Stimulated activated memory B cell treated with anti-CD40 and anti-IgM and Interleukin-4, amounts not matched to agents 10 μg/mL and 1 μg/mL and 100 μg/mL, for 72 hours (primary cell): ENCODE measurements around the gene CDYL2.

ENCODE experiments used
- ATAC-seq: fragments of 150-1000 bp; cut with Tn5 transposase; 2 replicates; pipeline ENCODE4 v1.10.0; 2021
- H3K27ac Mint-ChIP-seq: one replicate; pipeline ENCODE4 v1.8.0; 2022; ENCODE audit warnings: mild to moderate bottlenecking, mixed read lengths
- H3K27me3 Mint-ChIP-seq: one replicate; pipeline ENCODE4 v1.8.0; 2022; ENCODE audit warnings: mixed read lengths
- H3K36me3 Mint-ChIP-seq: one replicate; pipeline ENCODE4 v1.8.0; 2022; ENCODE audit warnings: mixed read lengths
- H3K4me1 Mint-ChIP-seq: one replicate; pipeline ENCODE4 v1.8.0; 2022; ENCODE audit warnings: mixed read lengths
- H3K4me3 Mint-ChIP-seq: one replicate; pipeline ENCODE4 v1.8.0; 2022; ENCODE audit warnings: mild to moderate bottlenecking, moderate library complexity, mixed read lengths
- H3K9me3 Mint-ChIP-seq: one replicate; pipeline ENCODE4 v1.8.0; 2022; ENCODE audit warnings: mixed read lengths

Gene CDYL2

DNA sequence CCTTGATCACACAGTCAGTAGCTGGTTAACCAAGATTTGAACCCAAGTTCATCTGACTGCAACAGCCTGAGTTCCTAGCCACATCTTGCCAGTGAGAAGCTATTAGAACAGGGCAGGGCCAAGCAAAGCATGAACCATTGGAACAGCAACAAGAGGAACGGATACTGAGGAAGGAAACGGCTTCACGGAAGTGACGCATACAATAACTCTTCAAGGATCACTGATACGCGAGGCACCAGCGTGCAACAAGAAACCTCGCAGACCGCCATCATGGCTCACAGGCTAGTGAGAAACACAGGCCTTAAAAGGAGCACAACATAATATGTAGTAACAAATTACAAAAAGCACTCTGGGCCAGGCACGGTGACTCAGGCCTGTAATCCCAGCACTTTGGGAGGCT, 114.9 kb downstream of the CDYL2 start:
- H3K36me3 Mint-ChIP-seq, result peaks cover 9% of the 10 kb centered on the region
- no peak for ATAC-seq
- peaks cover 3% of the 10 kb centered on the region for H3K9me3 Mint-ChIP-seq
- H3K4me3 Mint-ChIP-seq, result no peak overlapping the region
- no peaks in the 10 kb centered on the region for H3K27me3 Mint-ChIP-seq
- H3K4me1 Mint-ChIP-seq, result peaks cover 41% of the 10 kb centered on the region
- H3K27ac Mint-ChIP-seq, result no peak overlapping the region

DNA sequence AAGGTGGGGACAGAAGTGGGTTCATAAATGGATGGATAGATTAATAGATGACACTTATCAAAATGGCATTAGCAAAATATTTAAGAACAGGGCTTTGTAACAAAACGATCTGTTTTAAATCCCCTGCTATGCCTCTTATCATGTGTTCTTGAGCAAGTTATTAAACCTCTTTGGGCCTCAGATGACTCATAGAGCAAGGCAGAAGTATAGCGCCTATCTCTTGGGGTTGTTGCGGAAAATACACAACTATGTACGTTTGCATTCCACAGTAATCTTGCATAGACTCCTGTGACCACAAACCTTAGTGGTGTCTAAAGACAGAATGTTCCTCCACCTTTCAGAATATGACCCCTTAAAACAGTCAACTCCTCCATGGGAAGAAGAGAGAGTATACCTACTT, 116.8 kb downstream of the CDYL2 start:
- Mint-ChIP-seq H3K27me3 (no peaks in the 10 kb centered on the region), H3K36me3 (peaks cover 19% of the 10 kb centered on the region), H3K27ac (no peak overlapping the region), H3K4me1 (peaks cover 26% of the 10 kb centered on the region), H3K9me3 (peaks cover 3% of the 10 kb centered on the region), H3K4me3 (no peak overlapping the region)
- ATAC-seq, result no peak

DNA sequence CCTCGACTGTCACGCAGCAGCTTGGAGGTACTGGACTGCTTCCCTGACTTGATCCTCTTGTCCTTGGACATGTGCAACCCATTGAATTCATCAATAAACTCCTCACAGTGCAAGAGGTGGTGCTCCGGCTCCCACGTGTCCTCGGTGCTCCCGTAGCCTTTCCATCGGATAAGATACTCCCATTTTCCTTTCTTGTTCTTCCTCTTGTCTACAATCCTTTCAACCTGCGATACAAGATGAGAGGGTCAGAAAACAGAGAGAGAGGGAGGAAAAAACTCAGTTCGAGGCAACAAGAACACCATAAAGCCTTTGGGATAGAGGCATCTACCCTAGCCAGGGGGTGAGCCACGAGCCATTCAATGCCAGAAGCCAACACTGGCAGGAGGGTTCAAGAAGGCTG, 119.5 kb downstream of the CDYL2 start:
- Mint-ChIP-seq H3K4me1 (peaks cover 16% of the 10 kb centered on the region), H3K9me3 (peaks cover 3% of the 10 kb centered on the region), H3K27ac (no peak overlapping the region), H3K4me3 (no peak overlapping the region), H3K27me3 (no peaks in the 10 kb centered on the region), H3K36me3 (peaks cover 20% of the 10 kb centered on the region)
- ATAC-seq, result no peak

DNA sequence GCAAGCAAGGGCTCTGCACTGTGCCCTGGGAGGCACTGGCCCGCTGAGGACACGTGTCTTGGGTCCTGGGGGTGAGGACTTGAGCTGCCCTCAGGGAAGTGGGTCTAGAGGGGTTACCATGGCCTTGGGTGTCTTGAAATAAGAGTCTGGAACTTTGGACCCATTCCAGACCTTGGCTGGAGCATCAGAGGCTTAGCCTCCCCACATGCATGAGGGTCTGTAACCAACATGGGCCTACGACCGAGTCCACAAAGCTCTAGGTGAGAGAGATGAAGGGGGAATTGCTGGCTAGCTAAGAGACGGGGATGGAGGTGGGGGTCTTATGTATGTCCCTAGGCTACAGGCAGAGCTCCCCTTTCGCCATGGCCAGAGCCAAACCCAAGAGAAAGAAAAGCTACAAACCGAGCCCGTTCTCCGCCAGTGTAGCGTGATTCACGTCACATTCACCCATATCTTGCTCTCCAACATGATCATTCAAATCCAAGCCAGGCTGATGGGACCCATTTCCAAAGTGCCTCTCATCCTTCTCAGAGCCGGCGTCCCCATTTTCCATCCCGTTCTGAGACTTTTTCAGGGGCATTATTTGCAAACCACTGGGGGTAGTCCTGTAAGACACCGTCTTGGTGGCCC, 120.1 kb downstream of the CDYL2 start:
- Mint-ChIP-seq H3K4me1 (peaks cover 13% of the 10 kb centered on the region), H3K36me3 (peaks cover 25% of the 10 kb centered on the region), H3K4me3 (no peak overlapping the region), H3K9me3 (peaks cover 3% of the 10 kb centered on the region), H3K27me3 (no peaks in the 10 kb centered on the region), H3K27ac (no peak overlapping the region)
- no peak for ATAC-seq

DNA sequence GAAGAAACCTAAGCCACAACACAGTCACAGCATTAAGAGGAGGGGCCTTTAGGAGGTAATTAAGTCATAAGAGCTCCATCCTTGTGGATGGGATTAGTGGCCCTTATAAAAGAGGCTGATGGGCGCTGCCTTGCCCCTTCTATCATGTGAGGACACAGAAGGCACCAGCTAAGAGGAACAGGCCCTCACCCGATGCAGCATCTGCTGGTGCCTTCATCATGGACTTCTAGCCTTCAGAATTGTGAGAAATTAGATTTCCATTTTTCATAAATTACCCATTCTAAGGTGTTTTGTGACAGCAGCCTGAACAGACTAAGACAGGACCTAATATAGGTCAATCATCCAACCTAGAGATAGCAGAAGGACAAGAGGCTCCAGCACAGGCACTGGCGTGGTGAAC, 120.8 kb downstream of the CDYL2 start:
- H3K4me1 Mint-ChIP-seq, result peaks cover 7% of the 10 kb centered on the region
- no peak for ATAC-seq
- no peak overlapping the region for H3K4me3 Mint-ChIP-seq
- H3K36me3 Mint-ChIP-seq, result peaks cover 25% of the 10 kb centered on the region
- no peak overlapping the region for H3K27ac Mint-ChIP-seq
- H3K9me3 Mint-ChIP-seq, result peaks cover 3% of the 10 kb centered on the region
- no peaks in the 10 kb centered on the region for H3K27me3 Mint-ChIP-seq

DNA sequence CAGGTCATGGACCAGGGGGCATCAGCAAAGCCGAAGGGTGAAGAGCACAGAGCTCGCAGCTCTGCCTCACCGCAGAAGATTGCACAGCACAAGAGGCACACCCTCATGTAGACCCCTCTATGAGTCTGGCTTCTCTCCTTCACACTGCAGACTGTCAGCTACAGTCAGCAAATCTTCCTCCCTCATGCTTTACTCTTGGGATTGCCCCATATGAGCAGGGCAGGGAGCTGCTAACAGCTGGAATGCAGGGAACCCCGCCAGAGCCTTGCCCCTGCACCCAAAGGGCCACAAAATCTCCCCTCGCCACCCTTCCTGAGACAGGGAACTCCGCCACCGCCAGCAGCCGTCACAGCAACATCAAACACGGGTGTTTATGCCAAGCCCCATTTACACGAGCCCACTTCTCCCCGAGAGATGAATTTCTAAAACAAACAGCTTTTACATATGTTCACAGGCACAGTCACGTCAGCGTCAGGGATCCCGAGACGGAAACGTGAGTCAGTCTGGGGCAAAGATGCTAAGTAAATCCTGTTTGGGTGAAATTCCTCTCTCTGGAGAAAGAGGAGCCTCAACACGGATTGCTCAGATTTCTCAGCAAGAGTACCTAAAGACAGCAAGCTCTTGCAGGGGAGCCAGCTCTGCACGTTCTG, 121.9 kb downstream of the CDYL2 start:
- Mint-ChIP-seq H3K4me3 (no peak overlapping the region), H3K4me1 (peaks cover 7% of the 10 kb centered on the region), H3K27ac (no peak overlapping the region), H3K9me3 (peaks cover 3% of the 10 kb centered on the region), H3K36me3 (peaks cover 25% of the 10 kb centered on the region), H3K27me3 (no peaks in the 10 kb centered on the region)
- ATAC-seq, result no peak

DNA sequence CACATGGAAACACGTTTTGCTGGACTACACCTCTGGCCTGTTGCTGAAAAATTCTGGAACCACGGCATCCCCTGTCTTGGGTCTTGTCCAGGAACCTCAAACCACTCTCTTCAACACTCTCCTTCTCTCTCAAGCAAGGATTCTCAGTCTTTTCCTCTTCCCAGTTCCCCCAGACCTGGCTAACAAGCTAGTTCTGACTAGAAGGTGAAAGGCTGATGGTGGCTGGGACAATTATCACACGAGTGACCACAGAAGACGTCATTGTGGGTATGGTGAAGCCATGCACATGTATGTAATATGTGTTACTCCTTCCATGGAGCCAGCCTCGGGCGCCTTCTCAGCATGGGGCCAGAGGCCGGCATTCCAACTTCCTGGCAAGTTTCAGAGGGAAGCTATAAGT, 123.0 kb downstream of the CDYL2 start:
- no peaks in the 10 kb centered on the region for H3K27me3 Mint-ChIP-seq
- no peak for ATAC-seq
- H3K27ac Mint-ChIP-seq, result no peak overlapping the region
- H3K4me1 Mint-ChIP-seq, result peaks cover 18% of the 10 kb centered on the region
- H3K9me3 Mint-ChIP-seq, result no peaks in the 10 kb centered on the region
- H3K4me3 Mint-ChIP-seq, result no peak overlapping the region
- peaks cover 25% of the 10 kb centered on the region for H3K36me3 Mint-ChIP-seq

DNA sequence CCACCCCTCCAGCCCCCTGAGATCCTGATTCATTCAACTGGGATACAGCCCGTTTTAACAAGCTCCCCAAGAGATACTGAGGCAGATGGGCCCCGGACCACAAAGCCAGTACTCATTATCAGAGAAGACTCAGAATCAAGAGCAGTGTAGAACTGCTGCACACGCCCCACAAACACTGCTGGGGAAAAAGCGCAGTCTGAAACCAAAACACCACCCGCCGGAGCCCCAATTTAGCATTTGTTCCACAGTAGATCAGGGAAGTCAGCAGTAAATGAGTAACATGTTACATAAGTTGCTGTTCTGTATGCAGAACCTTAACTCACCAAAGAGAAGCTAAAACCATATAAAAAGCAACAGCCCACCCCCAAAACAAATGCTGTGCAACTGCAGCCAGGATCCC, 123.6 kb downstream of the CDYL2 start:
- no peaks in the 10 kb centered on the region for H3K9me3 Mint-ChIP-seq
- peaks cover 24% of the 10 kb centered on the region for H3K4me1 Mint-ChIP-seq
- H3K27me3 Mint-ChIP-seq, result no peaks in the 10 kb centered on the region
- H3K36me3 Mint-ChIP-seq, result peaks cover 25% of the 10 kb centered on the region
- H3K27ac Mint-ChIP-seq, result no peak overlapping the region
- H3K4me3 Mint-ChIP-seq, result no peak overlapping the region
- ATAC-seq, result no peak

DNA sequence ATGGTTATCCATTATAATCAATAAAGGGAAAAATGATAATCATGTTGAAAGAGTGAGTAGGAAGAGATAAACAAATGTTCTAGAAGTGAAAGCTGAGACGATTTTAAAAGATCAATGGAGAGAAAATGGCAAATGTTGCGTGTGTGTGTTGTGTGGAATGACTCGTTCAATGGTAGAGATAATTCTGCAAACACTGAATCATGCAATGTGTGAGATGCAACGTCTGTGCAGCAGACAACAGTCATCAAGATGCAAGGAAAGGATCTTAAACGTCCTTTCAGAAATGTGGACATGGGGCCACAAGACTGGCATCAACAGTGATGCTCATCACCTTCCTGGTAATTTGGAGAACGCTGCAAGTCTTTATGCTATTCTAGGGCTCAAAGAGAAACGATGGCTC, 124.4 kb downstream of the CDYL2 start:
- Mint-ChIP-seq H3K27ac (no peak overlapping the region), H3K36me3 (peaks cover 25% of the 10 kb centered on the region), H3K27me3 (no peaks in the 10 kb centered on the region), H3K4me3 (no peak overlapping the region), H3K9me3 (no peaks in the 10 kb centered on the region), H3K4me1 (peaks cover 32% of the 10 kb centered on the region)
- no peak for ATAC-seq

DNA sequence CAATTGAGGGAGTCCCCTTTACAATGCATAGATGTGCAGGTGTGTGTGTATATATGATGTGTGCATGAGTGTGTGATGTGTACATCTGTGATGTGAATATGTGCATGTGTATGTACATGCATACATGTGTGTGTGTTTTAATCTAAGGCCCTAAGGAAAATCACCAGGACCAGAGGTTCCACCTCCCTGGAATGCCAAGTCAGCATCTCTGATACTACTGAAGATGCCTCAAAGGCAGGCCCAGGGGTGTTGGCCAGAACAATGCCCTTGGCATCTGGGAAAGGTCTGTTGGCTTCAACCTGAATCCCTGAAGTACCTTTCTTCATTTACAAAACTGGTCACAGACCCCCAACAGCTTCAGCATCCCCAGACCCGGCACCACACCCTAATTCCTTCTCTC, 129.5 kb downstream of the CDYL2 start:
- Mint-ChIP-seq H3K4me3 (no peak overlapping the region), H3K9me3 (peaks cover 3% of the 10 kb centered on the region), H3K4me1 (peaks cover 59% of the 10 kb centered on the region), H3K27ac (no peak overlapping the region), H3K36me3 (peaks cover 9% of the 10 kb centered on the region), H3K27me3 (no peaks in the 10 kb centered on the region)
- ATAC-seq, result no peak

DNA sequence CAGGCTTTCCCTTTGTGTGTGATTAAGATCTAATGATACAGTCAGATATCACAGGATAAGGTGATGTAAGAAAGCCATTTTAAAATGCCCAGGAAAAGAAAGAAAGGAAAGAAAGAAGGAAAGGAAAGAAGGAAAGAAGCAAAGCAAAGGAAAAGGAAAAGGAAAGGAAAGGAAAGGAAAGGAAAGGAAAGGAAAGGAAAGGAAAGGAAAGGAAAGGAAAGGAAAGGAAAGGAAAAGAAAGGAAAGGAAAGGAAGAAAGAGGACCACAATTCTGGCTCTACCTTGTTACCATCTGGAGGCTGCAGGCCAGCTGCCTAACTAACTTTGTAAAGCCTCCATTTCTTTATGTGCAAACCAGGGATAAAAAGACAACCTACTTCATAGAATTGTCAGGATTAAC, 132.0 kb downstream of the CDYL2 start:
- peaks cover 5% of the 10 kb centered on the region for H3K36me3 Mint-ChIP-seq
- no peak for ATAC-seq
- no peak overlapping the region for H3K27ac Mint-ChIP-seq
- H3K4me1 Mint-ChIP-seq, result peaks cover 68% of the 10 kb centered on the region
- H3K27me3 Mint-ChIP-seq, result no peaks in the 10 kb centered on the region
- peaks cover 4% of the 10 kb centered on the region for H3K9me3 Mint-ChIP-seq
- no peak overlapping the region for H3K4me3 Mint-ChIP-seq

DNA sequence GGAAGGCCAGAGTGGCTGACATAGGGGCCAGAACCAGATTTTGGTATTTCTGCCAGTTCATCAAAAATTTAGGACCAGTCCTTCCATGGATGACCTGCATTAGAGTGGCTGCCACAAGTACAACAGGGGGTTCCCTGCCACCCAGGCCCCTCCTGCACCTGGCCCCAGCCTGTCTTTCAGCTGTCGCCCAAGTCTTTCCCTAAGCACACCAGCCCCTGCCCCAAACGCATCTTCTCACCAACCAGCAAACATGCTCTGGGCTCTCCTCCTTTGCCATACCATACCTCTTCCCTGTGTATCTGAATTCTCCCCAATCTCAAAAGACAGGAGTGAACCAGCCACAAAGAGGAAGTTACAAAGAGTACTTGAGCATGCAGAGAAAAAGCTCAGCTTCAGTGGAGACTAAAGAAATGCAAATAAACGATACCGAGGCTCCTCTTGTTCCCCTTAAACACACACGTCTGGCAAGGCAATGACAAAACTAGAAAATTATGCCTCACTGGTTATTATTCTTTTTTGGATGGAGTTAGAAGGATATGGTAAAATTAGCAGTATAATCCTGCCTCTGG, 133.0 kb downstream of the CDYL2 start:
- Mint-ChIP-seq H3K36me3 (peaks cover 5% of the 10 kb centered on the region), H3K4me1 (peaks cover 58% of the 10 kb centered on the region), H3K27ac (peak overlapping the region; percentile 7), H3K4me3 (no peak overlapping the region), H3K9me3 (peaks cover 4% of the 10 kb centered on the region), H3K27me3 (no peaks in the 10 kb centered on the region)
- ATAC-seq, result peak; percentile 84

DNA sequence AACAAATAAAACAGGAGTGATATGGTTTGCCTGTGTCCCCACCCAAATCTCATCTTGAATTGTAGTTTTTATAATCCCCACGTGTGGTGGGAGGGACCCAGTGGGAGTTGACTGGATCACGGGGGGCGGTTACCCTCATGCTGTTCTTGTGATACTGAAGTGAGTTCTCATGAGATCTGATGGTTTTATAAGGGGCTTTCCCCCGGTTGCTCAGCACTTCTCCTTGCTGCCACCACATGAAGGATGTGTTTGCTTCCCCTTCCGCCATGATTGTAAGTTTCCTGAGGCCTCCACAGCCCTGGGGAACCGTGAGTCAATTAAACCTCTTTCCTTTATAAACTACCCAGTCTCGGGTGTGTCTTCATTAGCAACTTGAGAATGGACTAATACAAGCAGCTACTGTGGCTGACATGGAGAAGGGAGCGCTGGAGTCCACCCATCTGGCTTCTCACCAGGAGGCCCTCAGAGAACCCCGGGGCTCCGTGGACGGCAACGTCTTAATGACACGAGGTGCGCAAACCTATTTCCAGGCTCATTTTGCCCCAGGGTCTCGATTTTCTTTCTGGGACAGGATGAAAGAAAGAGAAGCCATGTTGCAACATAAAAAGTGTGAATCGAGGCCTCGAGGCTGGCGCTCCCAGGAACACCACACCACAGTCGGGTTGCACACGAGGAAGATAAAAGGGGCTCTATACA, 134.1 kb downstream of the CDYL2 start:
- Mint-ChIP-seq H3K4me3 (no peak overlapping the region), H3K27ac (no peak overlapping the region), H3K9me3 (peaks cover 4% of the 10 kb centered on the region), H3K36me3 (peaks cover 5% of the 10 kb centered on the region), H3K4me1 (peaks cover 48% of the 10 kb centered on the region), H3K27me3 (no peaks in the 10 kb centered on the region)
- ATAC-seq, result peak; percentile 48

DNA sequence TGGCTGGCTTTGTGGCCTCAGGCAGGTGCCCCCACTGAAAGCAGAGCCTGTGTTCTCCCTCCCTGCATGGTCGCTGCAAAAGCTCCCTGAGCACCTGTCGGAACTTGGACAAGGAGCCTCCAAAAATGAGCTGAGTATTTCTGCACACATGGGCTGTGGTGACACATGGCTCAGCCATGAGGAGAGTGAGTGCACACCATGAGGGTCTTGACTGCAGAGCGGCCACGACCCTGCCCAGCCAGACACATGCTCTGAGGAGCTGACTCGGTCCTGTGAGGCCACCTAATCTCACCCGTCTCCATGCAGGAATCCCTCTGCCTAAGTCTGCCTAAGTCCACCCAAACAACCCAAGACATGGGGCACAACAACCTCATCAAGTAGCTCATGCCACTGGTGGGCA, 134.7 kb downstream of the CDYL2 start:
- no peak overlapping the region for H3K4me3 Mint-ChIP-seq
- H3K27ac Mint-ChIP-seq, result no peak overlapping the region
- no peaks in the 10 kb centered on the region for H3K27me3 Mint-ChIP-seq
- H3K9me3 Mint-ChIP-seq, result peaks cover 4% of the 10 kb centered on the region
- ATAC-seq, result no peak
- peaks cover 5% of the 10 kb centered on the region for H3K36me3 Mint-ChIP-seq
- peaks cover 41% of the 10 kb centered on the region for H3K4me1 Mint-ChIP-seq

DNA sequence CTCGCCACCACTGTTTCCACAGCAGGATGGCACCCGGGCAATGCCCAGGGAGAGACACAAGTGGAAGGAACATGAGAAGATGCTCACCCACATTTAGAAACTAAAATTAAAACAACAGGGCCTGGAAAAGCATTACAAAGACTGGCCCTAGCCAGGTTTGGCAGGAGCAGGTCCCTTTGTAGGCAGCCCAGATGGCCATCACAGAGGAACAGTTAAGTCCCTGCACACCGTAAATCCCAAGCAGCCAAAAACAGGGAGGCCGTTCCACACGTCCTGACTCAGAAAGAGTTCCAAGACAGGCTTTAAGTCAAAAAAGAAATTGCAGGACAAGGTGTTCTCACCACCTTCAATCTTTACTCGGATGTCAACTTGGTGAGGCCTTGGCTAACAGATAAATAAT, 136.5 kb downstream of the CDYL2 start:
- no peak overlapping the region for H3K27ac Mint-ChIP-seq
- H3K4me3 Mint-ChIP-seq, result no peak overlapping the region
- no peaks in the 10 kb centered on the region for H3K27me3 Mint-ChIP-seq
- no peak for ATAC-seq
- H3K36me3 Mint-ChIP-seq, result peaks cover 5% of the 10 kb centered on the region
- H3K9me3 Mint-ChIP-seq, result peaks cover 4% of the 10 kb centered on the region
- H3K4me1 Mint-ChIP-seq, result peaks cover 38% of the 10 kb centered on the region

DNA sequence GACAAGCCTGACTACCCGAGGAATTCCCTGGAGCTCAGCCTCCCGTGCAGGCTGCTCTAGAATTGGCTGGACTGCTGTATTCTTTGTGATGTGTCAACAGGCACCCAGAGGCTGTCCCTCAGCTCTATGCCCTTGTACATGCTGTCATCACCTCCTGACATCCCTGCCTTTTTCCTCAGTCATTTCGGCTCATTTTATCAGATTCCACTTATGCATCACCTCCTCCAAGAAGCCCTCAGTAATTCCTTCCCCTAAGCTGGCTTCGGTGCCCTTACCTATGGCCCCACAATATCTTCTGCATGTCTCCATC, 137.2 kb downstream of the CDYL2 start:
- Mint-ChIP-seq H3K9me3 (peaks cover 4% of the 10 kb centered on the region), H3K4me1 (peaks cover 34% of the 10 kb centered on the region), H3K27me3 (no peaks in the 10 kb centered on the region), H3K4me3 (no peak overlapping the region), H3K27ac (no peak overlapping the region), H3K36me3 (peaks cover 5% of the 10 kb centered on the region)
- ATAC-seq, result no peak
